GM23248 (cell line): Measurements from ENCODE around the gene ARMCX5.

Experiments
- EZH2 ChIP-seq: fragments of 200-600 bp; sonication (generic); IDR thresholded peaks from 2 replicates; pipeline ENCODE4 v1.6.1; 2018; ENCODE audit warnings: antibody characterized with exemption, mild to moderate bottlenecking; ENCODE audit not compliant: insufficient read depth, poor library complexity, severe bottlenecking
- EZH2phosphoT487 ChIP-seq: fragments of 200-600 bp; sonication (generic); IDR thresholded peaks from 2 replicates; pipeline ENCODE4 v1.6.1; 2018; ENCODE audit warnings: antibody characterized with exemption, moderate library complexity, mild to moderate bottlenecking, low read depth; ENCODE audit not compliant: insufficient read depth

DNA sequence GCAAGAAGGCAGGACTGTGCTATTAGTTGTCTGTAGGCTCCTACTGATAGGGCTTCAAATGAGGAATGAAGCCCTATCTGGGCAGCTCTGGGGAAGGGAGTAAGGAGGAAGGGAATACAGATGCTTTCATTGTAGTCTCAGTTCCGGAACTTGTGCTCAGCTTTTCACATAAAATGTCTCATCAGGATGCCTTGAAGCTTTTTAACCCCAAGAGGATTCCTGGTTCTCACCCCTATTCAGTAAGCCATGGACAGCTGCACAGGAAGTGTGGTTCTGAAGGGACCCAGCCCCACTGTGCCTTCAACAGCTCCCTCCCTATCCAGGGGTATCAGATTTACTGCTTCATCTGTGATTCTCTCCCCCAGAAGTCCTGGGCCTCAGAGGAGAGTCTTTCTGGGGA is 5.0 kb downstream of the ARMCX5 start:
- TF ChIP-seq EZH2 (no peak), EZH2phosphoT487 (no peak)
